IPS-NIHi7 (cell line): ENCODE data around the gene PLA2G4E.

Source experiments
- DNase-seq: peaks from one replicate; pipeline ENCODE4 v3.0.0; 2012; ENCODE audit warnings: mixed read lengths; ENCODE audit errors: extremely low spot score

Gene PLA2G4E

DNA sequence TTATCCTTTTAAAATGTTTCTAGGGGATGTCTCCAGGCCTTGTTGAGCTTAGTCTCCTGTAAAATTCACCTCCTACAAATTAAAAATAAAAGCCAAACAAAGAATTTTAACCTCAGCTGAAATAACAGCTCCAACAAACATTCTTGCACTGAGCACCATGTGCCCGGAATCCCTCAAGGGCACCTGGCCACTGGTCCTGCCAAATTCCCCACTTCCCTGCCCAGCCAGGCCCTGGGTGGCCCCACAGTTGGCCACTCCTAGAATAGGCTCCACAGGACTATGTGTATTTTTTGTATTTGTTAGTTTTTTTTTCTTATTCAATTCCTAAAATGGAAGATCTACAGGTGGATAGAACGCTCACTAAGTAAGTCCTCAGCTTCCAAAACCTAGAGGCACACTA lies 33.1 kb upstream of the PLA2G4E start:
- DNase-seq = no peak

DNA sequence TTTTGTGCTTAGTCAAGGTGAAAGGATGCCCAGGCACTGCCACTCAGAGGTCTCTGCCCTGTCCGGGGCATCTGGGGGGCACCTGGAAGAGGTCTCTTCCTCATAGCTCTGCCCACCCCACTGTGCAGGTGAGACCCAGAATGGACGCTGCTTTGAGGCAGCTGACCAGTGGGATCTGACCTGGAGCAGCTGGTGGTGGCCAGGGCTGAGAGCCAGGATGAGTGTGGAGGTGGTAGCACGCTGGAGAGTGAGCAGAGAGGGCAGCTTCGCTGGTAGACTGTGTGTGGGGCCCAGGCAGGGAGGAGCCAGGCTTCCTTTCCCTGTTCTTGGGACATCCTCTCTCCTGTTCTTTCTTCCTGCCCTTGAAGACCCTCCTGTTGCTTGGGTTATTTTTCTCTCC lies 32.2 kb upstream of the PLA2G4E start:
- DNase-seq = no peak

DNA sequence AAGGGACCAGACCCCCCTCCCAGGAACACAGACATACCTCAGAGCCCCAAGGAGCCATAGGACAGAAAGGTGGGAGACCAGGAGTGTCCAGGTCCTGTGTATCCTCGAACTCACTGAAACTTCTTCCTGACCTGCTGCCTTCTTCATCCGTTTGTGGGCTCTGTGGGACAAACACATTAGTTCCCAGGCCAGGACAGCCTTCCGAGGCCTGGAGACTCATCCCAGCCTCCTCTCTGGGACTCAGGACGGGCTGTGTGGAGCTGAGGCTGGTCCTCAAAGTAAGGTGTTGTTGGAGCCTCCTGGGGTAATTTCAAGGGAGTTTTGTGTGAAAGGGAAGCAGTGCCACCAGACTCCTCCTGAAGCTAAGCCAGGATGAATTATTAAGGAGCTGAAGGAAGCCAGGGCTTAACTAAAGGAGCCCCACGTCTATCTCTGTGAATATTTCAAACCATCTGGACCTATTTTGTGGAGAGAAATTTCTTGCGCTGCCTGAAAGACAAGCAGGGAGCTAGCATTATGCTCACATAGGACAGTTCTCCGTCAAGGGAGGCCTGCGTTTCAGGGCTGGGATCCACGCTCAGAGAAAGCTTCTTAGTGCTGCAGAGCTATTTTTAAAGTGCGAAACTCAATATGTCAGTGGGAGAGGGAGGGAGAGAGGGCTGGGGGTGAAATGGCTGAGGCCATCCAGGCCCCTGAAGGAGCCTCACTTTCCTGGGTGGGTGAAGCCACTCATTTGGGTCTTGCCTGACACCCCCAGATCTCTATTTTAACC lies 29.8 kb upstream of the PLA2G4E start:
- no peak for DNase-seq

DNA sequence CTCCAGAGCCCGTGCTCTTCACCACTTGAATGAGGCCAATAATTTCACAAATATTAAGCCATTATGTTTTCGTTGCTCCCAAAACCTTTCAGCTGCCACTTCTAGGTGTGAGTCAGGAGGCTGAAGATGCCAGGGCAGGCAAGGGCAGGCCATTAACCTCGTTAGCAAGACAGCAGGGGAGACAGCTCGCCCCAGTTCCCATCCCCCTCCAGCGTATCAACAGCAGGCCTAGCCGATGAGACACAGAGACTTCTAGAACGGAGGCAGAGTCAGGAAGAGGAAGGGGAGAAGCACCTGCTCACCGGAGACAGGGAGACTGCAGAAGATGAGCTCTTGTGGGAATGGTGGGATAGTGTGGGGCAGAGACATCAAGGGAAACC lies 28.0 kb upstream of the PLA2G4E start:
- DNase-seq = peak; percentile 51

DNA sequence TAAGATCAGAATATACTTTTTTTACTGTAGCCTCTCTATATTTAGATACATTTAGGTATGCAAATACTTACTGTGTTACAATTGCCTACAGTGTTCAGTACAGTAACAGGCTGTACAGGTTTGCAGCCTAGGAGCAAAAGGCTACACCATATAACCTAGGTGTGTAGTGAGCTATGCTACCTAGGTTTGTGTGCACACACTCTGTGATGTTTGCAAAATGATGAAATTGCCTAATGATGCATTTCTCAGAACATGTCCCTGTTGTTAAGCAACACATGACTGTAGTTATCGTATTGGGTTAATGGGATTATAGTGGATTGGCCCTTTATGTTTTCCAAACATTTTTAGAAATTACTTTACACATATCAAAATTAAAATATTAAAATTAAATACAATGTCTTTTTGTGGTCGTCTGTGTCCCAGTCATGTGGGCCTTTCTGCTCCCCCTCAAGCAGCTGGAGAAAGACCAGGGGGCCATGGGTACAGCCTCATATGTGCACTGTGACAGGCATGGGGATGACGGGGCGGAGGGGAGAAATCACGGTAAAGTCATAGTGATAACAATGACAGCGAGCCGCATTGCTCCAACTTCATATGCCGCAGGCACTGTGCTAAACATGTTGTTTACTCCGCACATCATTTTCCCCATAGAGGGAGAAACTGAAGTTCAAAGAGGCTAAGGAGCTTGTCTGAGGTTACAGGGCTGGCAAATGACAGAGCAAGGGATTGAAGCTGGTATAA lies 27.4 kb upstream of the PLA2G4E start:
- no peak for DNase-seq

DNA sequence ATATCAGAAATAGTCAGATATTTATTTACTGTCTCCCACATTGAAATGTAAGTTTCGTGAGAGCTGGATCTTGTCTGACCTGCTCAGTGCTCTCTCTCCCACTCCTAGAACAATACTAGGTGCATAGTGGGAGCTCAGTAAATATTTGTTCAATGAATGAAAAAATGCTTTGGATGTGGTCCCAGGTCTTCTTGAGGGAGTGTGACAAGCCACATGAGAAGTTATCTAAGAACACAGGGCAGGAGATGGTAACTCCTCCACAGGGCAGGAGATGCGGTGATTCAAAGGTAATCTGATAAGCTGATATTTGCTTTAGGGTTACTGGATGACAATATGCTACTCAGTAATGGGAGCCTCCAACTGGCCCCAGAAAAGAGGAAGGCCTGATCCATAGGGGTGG lies 25.8 kb upstream of the PLA2G4E start:
- DNase-seq = no peak

DNA sequence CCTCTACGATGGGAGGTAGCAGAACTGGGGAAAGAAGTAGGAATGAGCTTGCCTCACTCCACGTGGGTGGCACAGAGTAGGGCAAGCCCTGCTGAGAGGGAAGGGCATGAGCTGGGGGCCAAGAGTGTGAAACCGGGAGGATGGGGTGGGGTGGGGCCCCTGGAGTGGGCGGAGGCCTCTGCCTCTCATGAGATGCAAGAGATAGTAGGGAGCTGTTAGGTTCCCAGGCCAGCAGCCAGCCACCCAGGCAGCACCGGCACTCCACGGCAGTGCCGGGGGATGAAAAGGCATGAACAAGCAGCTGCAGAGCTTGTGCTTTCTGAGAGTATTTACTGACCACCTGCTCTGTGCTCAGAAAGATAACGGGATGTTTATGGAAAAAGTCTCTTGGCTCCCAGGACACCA lies 24.4 kb upstream of the PLA2G4E start:
- DNase-seq = no peak

DNA sequence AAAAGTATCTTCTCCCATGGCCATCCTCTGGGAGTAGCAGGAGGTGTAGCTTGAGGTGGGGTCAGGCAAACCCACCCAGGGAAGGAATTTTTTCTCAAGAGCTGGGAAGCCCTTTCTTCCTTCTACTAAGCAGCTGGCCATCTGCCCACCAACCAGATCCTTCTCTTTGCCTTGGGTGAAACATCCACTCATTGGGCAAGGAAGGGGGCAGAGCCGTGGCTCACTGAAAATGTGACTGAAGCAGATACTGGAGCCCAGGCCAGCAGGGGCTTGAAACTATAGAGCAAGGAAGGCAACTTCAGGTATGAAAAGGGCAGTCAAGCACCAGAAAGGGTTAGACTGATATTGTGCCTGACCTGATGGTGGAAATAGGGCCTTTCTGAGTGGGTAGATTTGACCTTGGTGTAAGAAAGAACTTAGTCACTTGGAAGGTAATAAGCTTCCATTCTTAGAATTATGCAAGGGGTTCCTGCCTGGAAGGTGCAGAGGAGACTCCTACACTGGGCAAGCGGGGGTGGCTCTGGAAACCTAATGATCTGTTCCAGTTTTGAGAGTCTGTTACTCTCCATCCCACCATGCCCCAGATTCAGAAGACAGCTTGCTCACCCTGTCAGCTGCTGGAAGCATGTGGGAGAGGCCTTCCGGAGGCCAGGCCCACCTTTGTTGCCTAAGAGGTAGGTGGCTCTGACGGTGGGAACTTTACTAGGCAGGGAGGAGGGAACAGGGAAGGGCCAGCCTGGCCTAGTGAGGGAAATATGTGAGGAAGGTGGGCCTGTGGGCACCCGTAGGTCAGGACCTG lies 22.0 kb upstream of the PLA2G4E start:
- no peak for DNase-seq

DNA sequence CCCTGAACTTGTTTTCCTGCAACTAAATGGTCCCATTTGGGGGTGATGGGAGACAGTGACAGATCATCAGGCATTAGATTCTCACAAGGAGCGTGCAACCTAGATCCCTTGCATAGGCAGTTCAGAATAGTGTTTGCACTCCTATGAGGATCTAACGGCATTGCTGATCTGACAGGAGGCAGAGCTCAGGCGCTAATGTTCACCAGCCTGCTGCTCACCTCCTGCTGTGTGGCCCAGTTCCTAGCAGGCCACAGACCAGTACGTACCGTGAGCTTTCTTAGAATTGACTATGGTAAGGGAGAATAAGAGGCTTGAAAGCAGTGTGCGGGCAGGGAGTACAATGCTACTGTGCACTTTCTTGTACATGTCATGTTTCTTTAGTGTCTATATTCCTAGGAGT lies 17.6 kb upstream of the PLA2G4E start:
- no peak for DNase-seq

DNA sequence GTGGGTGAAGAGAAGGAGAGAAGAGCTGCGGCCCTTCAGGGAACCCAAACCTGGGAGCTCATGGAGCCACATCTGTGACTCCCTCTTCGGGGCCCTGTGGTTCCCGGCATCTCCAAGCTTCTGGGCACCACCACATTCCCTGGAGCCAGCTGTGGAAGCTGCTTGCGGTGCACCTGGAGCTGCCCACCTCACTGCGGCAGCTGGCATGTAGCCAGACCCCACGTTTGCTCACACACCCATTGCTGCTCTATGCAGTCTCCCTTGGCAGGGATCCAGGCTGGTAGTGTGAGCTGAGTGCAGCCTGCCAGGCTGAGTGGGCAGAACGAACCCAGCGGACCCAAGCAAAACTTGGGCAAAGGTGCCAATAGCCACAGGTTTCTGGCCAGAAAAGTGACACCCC lies 16.8 kb upstream of the PLA2G4E start:
- DNase-seq = no peak

DNA sequence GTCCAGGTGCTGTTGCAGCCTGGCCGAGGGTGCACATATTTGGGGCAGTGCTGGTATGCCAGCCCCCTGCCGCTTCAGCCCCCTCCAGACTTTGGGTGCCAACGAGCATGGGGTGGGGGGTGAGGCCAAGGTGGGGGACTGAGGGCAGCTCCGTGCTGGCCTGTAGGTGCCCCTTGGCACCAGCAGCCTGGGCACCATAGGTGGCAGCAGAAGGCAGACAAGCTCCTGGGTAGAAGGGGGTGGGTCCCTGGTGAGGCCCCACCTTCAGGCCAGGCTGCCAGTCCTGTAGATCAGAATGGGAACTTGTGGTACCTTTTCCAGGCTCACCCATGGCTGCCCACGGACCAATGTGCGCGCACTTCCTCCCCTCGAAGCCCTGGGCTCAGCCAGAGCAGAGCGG lies 16.1 kb upstream of the PLA2G4E start:
- no peak for DNase-seq

DNA sequence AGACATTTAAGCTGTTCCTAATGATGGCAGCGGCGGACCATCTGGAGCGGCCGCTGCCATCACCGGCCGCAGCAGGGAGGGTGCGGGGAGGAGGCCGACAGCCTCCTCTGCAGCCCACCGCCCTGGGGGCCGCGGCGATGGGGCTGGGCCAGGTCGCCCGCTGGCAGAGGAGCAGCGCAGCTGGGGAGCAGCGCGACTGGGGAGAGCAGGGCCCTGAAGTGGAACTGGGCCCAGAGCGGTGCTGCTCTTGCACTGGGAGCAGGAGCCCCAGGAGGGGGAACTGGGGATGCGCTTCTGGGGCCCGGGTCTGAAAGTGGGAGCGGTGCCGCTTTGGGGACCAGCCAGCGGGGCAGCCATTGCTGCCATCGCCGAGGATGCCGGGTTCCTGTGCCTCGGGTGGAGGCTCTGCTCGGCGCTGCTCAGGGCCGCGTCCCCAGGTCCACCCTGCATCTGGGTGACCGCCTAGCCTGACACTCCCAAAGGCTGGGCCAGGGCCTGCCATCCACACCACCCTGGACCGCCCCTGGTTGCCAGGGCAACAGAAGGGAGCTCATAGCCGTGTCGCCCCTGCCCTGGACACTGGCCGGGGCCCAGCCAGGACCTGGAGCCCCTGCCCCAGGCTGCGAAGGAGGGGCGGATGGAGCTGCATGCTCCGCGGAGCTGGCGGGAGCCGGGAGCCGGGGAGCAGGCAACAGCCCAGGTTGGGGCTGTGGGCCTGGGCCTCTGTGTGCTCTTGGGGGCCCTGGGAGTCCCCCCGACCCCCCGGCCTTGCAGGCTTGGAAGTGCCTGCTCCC lies 15.5 kb upstream of the PLA2G4E start:
- DNase-seq = no peak

DNA sequence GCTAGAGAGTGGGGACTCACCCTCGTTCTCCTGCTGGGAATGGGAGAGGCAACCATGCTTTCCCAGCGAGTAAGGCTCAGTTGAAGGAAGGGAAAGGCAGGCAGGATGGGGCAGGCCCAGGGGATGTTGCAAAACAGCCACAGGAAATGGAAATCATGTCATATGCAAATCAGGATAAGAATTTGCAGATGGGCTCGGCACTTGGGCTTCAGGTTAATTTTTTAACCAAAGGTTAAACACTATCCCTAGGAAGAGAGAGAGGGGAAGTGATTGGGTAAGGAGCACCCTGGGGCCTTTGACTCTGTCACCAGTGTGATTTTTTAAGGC lies 14.6 kb upstream of the PLA2G4E start:
- DNase-seq = peak; percentile 57

DNA sequence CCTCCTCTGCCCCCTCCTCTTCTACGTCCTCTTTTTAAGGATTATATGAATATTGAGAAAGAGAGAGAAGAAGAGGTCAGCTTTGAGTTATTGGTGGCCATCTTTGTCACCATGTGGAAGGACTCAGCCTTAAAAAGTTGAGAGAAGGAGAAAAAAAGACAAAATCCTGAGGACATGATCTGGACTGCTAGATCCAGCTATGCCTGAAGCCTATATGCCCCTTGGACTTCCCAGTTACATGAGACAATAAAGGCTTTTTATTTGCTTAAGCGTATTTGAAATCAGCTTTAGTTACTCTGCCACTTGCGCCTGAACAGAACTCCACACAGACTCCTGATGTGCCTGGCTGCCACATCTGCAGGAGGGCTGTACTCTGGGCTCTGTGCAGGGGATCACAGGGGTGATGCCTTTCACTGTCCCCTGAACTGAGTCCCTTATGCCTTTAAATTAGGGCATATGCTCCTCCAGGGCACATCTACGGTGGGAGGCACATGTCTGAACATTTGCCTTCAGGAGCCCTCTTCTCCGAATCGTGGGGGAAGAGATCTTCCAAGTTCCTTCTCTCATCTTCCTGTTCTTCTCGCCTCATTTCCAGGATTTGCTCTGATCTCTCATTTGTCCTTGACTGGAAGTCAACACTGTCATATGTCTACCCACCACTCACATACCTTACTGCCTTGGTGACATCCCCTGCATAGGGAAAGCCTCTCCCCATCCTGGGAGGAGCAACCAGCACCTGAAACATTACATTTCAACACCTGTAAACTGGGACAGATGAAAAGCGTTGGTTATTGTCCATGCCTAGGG lies 14.0 kb upstream of the PLA2G4E start:
- no peak for DNase-seq

DNA sequence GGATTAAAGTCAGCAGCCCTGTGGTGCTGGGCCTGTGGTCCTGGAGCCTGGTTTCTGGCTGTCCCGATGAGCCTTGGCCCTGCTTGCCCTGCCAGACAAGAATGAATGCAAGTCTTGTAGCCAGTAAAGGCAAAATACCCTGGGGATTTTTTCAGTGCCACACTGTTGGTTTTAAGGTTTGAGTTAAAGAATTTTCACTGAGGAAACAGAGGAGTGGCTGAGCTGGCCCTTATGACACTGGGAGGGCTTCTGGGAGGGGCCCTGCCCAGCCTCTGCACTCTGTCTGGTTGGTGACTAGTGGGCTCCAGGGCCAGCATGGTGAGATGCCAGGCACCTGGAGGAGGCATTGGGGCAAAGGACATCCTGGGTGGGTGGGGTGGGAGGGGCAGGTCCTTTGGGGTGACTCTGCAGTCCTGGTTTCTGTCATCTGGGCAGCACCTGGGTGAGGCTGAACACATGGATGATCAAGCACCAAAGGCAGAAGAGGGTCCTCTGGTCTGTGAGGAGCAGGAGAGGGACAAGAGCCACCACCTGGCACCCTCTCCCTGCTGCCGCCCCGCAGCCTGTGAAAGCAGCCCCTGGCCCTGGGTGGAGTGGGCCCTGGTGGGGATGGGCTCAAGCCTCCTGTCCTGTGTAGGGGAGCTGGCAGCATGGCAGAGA lies 12.5 kb upstream of the PLA2G4E start:
- no peak for DNase-seq

DNA sequence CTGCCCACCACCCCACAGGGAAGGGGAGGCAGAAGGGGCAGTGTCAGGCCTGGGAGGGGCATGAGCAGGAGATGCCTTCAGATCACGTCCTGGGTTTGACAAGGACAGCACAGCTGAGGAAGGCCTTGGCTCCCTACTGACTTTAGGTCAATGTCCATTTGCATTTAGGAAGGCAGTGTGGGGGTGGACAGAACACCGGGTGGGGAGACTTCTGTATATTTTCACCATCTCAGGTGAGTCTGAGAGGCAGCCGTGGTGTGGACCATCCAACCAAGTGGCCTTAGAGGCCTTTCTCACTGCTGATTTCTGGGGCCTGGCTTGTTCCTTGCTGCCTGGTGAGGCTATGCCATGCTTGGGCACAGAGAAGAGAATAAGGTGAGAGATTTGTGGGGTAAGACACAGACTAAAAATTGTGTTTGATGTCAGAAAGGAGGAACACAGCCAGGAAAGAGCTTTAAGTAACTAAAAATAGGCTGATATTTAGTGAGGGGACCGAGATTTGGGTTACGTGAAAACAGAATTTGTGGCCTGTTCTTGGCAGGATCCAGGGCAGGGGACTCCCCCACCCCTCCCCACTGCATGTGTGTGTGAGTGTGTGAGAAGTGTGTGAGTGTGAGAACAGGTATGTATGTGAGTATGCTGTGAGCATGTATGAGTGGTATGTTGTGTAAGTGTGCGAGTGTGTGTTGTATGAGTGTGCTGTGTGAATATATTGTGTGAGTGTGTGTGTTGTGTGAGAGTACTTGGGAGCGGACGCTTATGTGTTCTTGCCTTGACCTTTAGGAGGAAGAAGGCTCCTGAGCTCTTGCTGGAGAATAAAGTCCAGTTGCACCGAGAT lies 11.8 kb upstream of the PLA2G4E start:
- no peak for DNase-seq

DNA sequence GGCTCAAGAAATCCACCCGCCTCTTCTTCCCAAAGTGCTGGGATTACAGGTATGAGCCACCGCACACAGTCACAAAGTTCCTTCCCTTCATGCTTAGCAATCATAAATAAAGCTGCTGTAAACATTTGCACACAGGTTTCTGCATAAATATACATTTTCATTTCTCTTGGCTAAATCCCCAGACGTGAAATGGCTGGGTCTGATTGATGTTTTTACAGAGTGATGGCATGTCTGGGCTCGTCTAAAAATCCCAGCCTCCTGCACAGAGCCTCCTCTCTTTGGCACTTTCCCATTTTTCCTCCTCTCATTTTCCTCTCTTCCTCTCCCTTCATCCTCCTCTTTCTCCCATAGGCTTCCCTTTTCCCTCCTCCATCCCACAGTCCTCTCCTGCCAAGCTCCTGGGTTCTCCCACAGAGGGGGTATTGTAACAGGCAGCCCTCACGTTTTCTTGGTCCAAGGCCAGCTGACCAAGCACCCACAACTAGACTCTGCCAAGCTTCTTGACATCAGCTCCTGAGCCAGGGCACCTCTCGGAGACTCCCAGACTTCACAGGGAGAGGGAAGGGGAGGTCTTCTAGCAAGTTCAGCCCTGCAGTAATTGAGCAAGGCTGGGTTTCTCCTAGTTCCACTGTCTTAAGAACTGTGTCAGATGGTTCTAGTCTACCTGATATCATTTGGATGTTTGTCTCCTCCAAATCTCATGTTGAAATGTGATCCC lies 10.5 kb upstream of the PLA2G4E start:
- DNase-seq = no peak

DNA sequence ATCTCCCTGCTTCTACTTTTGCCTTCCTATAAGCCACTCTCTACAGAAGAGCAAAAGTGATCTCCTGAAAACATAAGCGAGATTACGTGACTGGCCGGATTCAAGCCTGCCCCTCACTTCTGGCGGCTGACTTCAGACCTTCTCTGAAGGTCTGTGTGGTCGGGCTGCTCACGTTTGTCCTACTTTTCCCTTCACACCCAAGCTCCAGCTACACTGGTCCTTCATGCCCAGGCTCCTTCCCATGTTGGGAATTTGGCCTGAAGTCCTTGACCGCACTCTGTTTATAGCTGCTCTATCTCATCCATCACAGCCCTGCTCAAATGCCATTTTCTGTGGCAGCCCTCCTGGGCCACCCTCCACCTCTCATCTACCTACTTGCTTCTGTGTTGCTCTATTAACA lies 6.7 kb upstream of the PLA2G4E start:
- no peak for DNase-seq

DNA sequence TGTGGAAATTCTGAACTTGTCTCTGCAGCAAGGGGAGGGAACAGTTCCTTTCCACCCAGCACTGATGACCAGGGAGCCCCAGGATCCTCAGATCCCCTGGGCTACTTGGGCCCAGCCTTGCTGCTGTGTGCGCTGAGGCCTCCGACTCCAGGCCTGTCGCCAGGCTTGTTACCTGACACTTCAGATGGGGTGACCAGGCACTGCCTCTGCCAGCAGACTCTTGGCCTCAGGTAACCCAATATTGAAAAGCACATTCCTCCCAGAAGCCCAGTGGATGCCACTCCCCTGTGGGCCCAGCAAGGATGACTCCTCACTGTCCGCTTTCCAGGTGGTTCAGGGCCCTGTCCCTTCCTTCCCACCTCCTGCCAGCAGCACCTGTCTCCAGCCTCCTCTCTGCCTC lies 3.5 kb upstream of the PLA2G4E start:
- no peak for DNase-seq
